Measurements from ENCODE around the gene ABCC1.
"Not testable (repeated sequence)": the region's sequence is repeated elsewhere in the genome, so short reads cannot be mapped to it uniquely, and the experiment has no call there.

The ABCC1 gene

DNA sequence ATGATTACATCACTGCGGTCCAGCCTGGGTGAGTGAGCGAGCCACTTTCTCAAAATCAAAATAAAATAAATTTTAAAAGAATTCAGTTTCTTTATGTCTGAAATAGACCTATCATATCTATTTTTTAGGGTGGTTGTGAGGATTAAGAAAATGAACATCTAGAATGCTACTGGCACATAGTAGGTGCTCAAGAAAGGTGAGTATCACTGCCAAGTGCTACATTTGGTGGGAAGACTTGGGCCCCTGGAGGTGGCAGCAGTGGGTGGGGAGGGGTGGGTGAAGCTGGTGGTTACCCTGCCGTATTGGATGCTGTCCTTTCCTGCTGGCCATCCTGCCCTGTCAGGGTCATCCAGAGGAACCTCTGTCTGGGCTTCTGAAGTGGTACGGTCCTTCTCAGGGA, 223.6 kb downstream of the ABCC1 start:
- TF ChIP-seq, protein P1, sequence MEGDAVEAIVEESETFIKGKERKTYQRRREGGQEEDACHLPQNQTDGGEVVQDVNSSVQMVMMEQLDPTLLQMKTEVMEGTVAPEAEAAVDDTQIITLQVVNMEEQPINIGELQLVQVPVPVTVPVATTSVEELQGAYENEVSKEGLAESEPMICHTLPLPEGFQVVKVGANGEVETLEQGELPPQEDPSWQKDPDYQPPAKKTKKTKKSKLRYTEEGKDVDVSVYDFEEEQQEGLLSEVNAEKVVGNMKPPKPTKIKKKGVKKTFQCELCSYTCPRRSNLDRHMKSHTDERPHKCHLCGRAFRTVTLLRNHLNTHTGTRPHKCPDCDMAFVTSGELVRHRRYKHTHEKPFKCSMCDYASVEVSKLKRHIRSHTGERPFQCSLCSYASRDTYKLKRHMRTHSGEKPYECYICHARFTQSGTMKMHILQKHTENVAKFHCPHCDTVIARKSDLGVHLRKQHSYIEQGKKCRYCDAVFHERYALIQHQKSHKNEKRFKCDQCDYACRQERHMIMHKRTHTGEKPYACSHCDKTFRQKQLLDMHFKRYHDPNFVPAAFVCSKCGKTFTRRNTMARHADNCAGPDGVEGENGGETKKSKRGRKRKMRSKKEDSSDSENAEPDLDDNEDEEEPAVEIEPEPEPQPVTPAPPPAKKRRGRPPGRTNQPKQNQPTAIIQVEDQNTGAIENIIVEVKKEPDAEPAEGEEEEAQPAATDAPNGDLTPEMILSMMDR (IDR thresholded peaks at IDR 0.05; ENCODE audit: extremely low read depth, missing control alignments), result no peak

DNA sequence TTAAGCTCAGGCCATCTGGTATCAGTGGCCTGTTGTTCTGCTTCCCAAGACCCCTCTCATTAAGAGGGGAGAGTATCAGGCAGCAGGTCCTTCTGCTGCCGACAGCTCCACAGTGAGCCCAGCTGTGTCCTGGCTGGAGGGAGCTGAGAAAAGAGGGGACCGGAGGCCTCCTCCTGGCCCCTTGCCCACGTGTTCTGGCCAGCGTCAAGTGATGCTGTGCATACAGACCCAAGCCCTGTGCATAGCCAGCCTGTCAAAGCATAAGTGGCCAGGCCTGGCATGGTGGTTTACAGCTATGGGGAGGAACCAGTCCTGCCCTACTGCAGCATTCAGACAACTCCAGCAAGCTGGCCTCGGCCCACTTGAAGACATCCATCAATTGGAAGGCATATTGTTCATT, 225.9 kb downstream of the ABCC1 start:
- TF ChIP-seq, protein P1 (IDR thresholded peaks at IDR 0.05; ENCODE audit: extremely low read depth, missing control alignments), result no peak
- no peak for DNase-seq (ENCODE audit: low spot score)

More for the DNA sequence above, 223.6 kb downstream of the ABCC1 start:
- DNase-seq (ENCODE audit: low spot score), result no peak

DNA sequence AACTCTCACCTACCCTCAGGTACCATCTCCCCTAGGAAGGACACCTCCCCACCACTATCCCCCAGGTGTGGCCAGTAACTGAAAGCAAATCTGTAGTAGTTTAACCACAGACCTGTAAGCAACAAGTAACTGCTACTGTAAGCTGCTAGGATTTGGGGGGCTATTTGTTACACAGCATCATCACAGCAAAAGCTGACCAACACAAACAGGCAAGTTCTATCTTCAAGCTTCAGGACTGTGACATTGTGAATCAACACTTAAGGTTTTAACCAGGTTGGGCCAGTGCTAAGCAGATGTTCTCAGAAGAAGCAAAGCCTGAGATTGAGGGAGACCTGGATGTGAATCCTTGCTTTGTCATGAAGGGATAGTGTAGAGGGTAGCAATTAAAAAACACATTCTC, 226.9 kb downstream of the ABCC1 start:
- no peak for DNase-seq (ENCODE audit: low spot score)
- TF ChIP-seq, protein P1 (IDR thresholded peaks at IDR 0.05; ENCODE audit: extremely low read depth, missing control alignments), result no peak

DNA sequence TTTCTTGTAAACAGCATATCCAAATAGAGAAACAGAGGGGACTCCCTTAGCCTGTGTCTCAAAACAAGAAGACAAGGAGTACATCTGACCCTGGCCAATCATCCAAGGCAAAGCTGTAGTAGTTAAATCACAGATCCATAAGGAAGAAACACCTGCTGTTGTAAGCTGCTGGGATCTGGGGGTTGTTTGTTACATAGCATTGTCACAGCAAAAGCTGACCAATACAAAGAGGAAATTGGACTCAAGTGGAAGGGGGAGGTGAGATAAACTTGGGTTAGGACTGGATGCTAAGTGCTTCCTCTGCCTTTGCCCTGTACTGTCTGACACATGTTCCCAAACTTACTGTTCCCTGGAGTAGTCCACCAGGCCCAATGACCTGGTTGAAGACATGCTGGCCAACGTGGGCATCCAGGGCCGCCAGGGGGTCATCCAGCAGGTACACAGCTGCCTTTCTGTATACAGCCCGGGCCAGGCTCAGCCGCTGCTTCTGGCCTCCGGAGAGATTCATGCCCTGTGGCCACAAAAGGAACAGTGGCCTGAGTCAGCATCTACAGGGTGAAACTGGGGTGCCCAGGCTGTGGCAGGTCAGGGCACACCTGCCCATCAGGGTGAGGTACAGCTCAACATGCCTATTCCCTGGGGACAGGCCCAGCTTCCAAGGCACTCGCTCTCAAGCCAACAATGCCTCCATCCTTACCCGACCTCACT, 229.2 kb downstream of the ABCC1 start:
- TF ChIP-seq, protein P1 (IDR thresholded peaks at IDR 0.05; ENCODE audit: extremely low read depth, missing control alignments), result no peak
- DNase-seq (ENCODE audit: low spot score), result no peak

DNA sequence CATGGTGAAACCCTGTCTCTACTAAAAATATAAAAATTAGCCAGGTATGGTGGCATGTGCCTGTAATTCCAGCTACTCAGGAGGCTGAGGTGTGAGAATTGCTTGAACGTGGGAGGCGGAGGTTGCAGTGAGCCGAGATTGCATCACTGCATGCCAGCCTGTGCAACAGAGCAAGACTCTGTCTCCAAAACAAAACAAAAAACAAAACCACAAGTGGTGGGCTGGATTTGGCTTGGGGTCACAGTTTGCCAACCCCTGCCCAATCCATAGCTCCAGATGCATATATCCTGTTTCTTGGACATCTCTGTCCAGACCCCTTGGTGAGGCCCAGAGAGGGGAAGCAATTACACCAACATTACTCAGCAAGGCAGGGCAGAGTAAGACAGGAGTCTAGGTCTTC, 232.3 kb downstream of the ABCC1 start:
- DNase-seq (ENCODE audit: low spot score), result not testable (repeated sequence)

DNA sequence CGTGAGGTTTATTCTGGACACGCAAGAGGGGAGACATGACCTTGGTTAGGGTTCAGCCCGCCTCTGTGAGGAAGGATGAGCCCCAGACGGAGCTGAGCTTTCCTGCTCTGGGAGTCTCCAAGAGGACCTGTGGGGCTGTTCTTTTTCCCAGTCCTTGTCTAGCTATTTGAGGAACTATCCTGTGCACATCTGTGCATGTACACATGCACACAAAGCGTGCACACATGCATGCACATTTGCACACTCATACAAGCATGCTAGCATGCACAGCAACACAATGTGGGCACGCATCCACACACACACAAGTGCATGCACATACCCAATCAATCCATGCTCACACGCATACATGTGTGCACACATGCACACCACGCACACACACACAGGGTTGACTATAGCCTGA, 233.5 kb downstream of the ABCC1 start:
- no peak for DNase-seq (ENCODE audit: low spot score)
- TF ChIP-seq, protein P1 (IDR thresholded peaks at IDR 0.05; ENCODE audit: extremely low read depth, missing control alignments), result no peak

DNA sequence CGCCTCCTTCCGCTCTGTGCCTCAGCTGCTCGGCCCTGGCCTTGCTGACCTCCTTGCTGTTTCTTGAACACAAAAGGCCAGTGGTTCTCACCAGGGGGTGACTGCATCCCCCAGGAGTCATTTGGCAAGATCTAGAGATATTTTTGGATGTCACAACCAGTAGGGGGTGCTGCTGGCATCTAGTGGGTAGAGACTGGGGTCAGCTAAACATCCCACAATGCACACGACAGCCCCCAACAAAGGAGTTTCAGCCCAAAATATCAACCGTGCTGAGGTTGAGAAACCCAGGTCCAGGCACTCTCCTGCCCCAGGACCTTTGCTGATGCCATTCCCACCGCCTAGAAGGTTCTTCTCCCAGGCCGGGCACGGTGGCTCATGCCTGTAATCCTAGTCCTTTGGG, 234.1 kb downstream of the ABCC1 start:
- no peak for DNase-seq (ENCODE audit: low spot score)
- TF ChIP-seq, protein P1 (IDR thresholded peaks at IDR 0.05; ENCODE audit: extremely low read depth, missing control alignments), result no peak

DNA sequence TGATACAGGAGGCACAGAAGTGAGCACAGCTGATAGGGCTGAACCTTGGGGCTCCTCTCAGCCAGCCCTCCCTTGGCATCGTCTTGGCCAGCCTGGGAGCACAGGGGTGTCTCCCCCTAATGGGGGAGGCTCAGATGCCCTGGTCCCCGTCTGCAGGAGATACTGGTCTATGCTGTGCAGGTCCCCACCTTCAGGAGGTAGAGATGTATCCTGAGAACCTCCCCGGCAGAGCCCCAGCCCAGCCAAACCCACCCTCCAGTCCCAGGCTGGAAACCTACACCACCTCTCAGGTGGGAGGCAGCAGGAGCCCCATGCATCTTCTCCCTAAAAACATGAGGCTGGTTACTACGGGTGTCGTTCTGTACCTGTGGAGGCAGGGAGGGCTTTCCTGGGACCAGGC, 235.2 kb downstream of the ABCC1 start:
- TF ChIP-seq, protein P1 (IDR thresholded peaks at IDR 0.05; ENCODE audit: extremely low read depth, missing control alignments), result no peak
- DNase-seq (ENCODE audit: low spot score), result no peak
